HG02642 (cell line): Measurements from ENCODE around the gene ATG4A.

Experiments used
- ATAC-seq: cut with Tn5 transposase; IDR thresholded peaks from one replicate; pipeline ENCODE4 v1.9.1; 2021; ENCODE audit warnings: mild to moderate bottlenecking; ENCODE audit not compliant: unreplicated experiment, poor library complexity

The ATG4A gene

GRCh38 chrX:108165383-108166111 lies 74.0 kb downstream of the ATG4A start:
- ATAC-seq, result no peak

DNA sequence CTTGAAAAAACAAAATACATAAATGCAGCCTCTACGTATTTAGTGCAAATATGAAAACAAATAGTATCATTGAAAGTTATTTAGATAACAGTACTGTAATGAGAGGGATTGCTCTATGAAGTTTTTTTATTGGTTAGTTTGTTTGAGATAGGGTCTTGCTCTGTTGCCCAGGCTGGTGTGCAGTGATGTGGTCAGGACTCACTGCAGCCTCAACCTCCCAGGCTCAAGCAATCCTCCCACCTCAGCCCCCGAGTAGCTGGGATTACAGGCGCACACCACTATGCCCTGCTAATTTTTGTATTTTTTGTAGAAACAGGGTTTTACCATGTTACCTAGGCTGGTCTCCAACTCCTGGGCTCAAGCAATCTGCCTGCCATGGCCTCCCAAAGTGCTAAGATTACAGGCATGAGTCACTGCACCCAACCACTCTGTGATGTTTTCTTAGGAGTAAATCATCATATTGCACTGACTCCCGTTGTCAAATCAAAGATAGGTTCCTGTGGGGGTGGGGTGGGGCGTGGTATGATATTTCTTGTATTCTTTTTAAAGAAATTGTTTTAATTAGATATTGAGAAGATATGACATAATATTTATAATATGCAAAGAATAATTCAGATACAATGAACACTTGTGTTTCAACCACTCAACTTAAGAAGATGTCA lies 75.8 kb downstream of the ATG4A start:
- ATAC-seq, result no peak

DNA sequence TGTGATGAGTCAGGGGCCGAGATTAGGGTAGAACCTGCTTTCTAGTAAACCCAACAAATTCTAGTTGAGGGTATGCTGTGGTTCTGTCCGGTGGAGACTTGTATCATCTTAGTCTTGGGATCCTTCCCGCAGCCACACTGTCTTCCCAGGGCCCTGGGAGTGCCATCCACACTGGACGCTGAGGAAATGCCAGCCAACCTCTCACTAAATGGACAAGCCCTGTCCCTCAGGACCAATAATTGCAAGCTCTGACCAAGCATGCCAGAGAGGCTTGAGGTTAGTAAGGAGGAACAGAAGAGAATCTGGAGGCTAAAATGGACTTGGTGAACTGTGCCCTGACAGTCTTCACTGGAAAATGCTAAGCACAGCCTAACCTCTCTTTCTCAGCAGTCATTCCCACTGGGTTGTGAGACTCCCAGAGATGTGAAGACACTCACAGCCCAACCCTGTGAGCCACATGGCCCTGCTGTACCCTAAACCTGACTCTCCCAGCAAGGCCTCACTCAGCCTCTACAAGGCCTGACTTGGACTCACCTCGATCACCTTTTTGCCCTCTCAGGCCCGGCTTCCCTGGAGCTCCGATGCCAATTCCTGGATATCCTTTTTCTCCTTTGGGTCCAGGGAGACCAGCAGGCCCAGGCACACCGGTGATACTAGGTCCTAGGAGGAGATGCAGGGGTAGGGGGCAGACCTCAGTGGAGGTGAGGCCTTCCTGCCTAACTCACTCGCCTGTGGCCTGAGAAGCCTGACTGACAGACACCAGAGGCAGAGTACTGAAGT lies 77.6 kb downstream of the ATG4A start:
- no peak for ATAC-seq

DNA sequence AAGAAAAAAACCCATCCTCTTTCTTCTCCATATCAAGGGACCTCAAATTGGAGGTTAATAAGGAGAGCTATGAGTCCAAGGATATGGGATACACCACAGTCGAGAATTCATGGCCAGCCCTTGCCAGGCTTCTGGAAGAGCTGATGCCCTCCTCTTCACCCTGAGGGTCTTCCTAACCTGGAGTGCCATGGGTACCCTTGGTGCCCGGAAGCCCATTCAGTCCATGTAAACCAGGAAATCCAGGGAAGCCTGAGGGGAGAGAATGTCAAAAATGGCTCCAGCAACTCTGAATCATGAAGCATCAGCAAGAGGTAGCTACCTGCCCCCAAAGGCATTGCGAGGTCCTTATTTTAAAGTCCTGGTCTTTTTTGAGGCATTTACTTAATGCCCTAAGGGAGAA lies 78.2 kb downstream of the ATG4A start:
- no peak for ATAC-seq

DNA sequence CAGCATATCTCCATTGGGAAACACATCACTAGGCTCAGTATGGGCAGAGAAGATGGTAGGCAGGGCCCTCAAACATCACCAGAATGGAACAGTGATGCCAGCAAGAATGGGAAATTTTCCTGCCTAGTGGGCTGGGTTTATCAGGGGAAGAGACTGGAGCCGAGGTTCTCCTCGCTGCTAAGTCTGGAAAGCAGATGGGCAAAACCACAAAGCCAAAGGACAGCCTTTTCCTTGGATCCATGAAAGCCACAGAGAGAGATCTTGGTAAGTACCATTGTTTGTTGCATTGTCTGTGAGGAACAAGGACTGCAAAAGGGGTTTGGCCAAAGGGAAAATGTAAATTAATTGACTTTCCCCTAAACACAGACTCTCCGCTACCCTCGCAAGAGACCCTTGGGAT lies 80.1 kb downstream of the ATG4A start:
- ATAC-seq, result no peak

- ATAC-seq, result no peak
Observed at GRCh38 chrX:108173874-108174273, 82.3 kb downstream of the ATG4A start.

DNA sequence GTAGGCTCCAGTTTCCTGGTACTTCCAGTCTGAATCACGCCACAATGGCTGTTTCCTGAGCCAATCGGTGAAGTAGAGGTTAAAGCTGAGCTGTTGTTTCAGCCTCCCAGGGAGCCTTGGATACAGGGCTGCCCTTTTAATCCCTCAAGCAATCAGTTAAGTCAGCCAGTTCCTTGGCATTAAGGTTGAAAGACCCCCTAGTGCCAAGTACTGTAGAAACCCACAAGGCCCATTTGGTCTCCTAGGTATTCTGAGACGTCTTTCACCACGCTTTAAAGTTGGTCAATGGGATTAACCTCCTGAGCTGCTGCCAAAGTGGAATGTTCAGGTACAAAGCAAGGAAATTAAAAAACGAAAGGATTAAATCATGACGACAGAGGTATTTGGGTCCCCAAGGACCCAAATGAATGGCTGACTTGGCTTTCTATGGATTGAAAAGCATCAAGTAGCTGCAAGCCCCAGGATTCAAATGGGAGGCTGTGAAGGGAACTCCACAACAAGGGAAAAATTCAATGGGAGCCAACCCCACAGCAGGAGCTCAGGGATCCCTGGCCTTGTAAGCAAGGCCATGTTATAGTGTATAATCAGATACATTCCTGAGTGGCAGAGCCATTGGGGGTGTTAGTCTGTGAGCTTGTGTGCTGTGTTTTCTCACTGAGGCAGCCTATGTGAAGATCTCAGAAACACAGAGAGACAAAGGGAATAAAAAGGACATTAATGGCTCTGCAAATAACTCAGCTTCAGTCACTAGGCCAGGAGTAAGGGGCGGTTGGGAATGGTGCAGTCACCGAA lies 86.0 kb downstream of the ATG4A start:
- ATAC-seq, result no peak

- no peak for ATAC-seq
Observed at GRCh38 chrX:108178143-108178498, 86.5 kb downstream of the ATG4A start.

GRCh38 chrX:108186811-108187210 lies 95.2 kb downstream of the ATG4A start:
- no peak for ATAC-seq

DNA sequence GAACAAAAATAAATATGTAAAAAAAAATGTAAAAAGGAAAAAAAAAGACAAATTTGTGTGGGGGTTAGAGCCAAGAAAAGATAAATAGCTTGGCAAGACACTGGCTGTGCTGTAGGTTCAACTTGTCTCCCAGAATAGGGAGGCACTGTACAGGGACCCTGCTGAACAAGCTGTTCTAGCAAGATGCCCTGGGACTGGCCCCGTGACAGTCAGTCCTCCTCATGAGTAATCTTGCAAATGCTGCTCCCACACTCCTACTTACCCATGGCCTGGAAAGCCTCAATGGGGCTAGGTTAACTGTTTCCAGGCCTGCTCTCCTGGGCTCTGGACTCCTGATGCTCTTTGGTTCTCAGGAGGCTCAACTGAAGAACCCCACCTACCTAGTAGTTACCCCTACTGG lies 106.8 kb downstream of the ATG4A start:
- ATAC-seq, result no peak

DNA sequence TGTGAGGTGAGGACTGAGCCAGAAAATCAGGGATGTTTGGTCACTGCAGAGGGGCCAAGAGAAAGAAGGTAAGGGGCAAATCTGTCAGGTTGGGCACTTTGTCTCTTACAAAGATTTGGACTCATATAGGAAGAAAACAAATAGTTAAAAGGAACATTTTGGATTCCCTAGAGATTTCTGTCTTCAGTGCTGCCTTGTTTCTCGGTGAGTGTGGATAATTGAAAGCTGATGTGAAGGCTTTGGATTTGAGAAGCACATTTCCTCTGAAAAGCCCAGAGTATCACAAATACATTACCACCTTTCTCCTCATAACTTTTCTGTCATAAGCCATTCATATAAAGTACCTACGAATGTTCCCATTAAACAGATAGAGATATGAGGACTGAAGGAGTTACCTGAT lies 107.5 kb downstream of the ATG4A start:
- no peak for ATAC-seq

DNA sequence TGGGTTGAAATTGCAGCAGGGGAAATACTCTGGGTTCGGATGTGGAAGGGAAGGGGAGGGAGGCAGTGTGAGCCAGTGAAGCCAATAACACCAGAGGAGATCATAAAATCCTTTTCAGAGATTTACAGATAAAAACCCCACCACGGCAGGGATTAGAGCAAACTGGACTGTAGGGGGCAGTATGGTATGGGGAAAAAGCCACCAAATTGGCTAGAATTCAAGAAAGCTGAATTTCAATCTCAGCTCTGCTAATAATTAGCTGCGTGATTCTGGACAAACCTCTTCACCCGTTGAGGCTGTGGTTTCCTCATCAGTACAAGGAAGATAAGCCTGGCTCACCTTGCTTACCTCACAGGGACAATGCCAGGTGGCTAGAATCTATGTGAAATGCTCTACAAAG lies 108.1 kb downstream of the ATG4A start:
- peak; percentile 54 for ATAC-seq

DNA sequence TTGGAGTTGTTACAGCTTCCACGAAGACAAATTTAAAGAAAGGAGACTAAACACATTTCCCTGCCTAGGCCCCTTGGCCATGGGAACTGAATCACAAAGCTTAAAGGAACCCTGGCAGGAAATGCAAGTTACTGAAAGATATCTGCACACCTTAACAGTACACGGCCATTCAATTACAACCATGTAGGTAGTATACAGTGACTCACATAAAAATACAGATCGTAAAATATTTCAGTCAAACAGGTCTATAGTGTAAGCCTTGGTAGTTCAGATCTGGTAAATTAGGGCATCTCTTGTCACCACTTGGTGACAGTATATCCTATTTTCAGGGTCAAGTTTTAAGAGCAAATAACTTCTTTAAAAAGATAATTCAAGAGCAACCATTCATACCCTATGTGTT lies 112.0 kb downstream of the ATG4A start:
- no peak for ATAC-seq
